Caco-2 (cell line): ENCODE results near the gene PTH2. TPM values are rescaled to one million over a fixed set of nuclear protein-coding genes. Genes with fewer than 3 reads are reported as not detected.

ENCODE experiments used
- BruUV-seq: library from RNA; stranded (reverse); fragments of 400-500 nt; replicated peaks from 2 replicates; lab custom pipeline; 2021; lab: Mats Ljungman, UMichigan
- CTCF ChIA-PET: fragments of 300-600 bp; sonication (Branson Sonifier 250); formaldehyde crosslinking; loops from one replicate; lab custom pipeline; 2022; ENCODE audit warnings: antibody characterized with exemption; lab: Charles Lee
- POLR2A ChIA-PET: fragments of 300-600 bp; sonication (Branson Sonifier 250); formaldehyde crosslinking; loops from one replicate; lab custom pipeline; 2022; ENCODE audit warnings: antibody characterized with exemption; lab: Charles Lee
- DNase-seq, 2 experiments: peaks; one replicate each; pipeline versions ENCODE4 v3.0.0 to v3.0.0-alpha.2; 2020 to 2022
- H3K27me3 ChIP-seq: replicated peaks from 2 replicates; pipeline ENCODE4 v1.6.0; 2011; ENCODE audit warnings: low read length; ENCODE audit not compliant: control insufficient read depth, insufficient read depth
- H3K36me3 ChIP-seq: 2 replicates; pipeline ENCODE4 v1.5.1; 2011; ENCODE audit warnings: low read length; ENCODE audit not compliant: control insufficient read depth, insufficient read depth
- H3K4me1 ChIP-seq: fragments of 250-450 bp; sonication (Bioruptor Pico); 2 replicates; pipeline ENCODE4 v1.5.1; 2020; ENCODE audit warnings: mild to moderate bottlenecking
- H3K4me3 ChIP-seq: 2 replicates; pipeline ENCODE4 v1.5.1; 2011; ENCODE audit warnings: low read depth, mild to moderate bottlenecking, control low read depth, low read length
- H3K9me3 ChIP-seq: fragments of 250-450 bp; sonication (Bioruptor Pico); 2 replicates; pipeline ENCODE4 v1.5.1; 2020; ENCODE audit warnings: mild to moderate bottlenecking, moderate library complexity
- H3K27ac Mint-ChIP-seq: one replicate; pipeline ENCODE4 v1.8.0; 2022; ENCODE audit warnings: mixed read lengths; ENCODE audit not compliant: unreplicated experiment
- H3K27me3 Mint-ChIP-seq: one replicate; pipeline ENCODE4 v1.8.0; 2022; ENCODE audit warnings: mixed read lengths; ENCODE audit not compliant: insufficient read depth, unreplicated experiment
- H3K36me3 Mint-ChIP-seq: one replicate; pipeline ENCODE4 v1.8.0; 2022; ENCODE audit warnings: mild to moderate bottlenecking, mixed read lengths; ENCODE audit not compliant: insufficient read depth, unreplicated experiment
- H3K4me1 Mint-ChIP-seq: one replicate; pipeline ENCODE4 v1.8.0; 2022; ENCODE audit warnings: low read depth, mixed read lengths; ENCODE audit not compliant: unreplicated experiment
- H3K4me3 Mint-ChIP-seq: one replicate; pipeline ENCODE4 v1.8.0; 2022; ENCODE audit warnings: mild to moderate bottlenecking, moderate library complexity, mixed read lengths; ENCODE audit not compliant: unreplicated experiment
- H3K9me3 Mint-ChIP-seq: one replicate; pipeline ENCODE4 v1.8.0; 2022; ENCODE audit warnings: mixed read lengths; ENCODE audit not compliant: unreplicated experiment
- CTCF ChIP-seq, 2 experiments: fragments of 200-600 bp in 1 of 2; IDR thresholded peaks; 1 replicate in 1 of 2; 2 replicates in 1 of 2; pipeline versions ENCODE4 v1.5.1 to v1.8.0; 2011 to 2022; ENCODE audit warnings: antibody characterized with exemption in 1 of 2, control low read depth in 1 of 2, inconsistent platforms in 1 of 2, low read depth in 1 of 2, low read length in 1 of 2, mild to moderate bottlenecking in 1 of 2, moderate library complexity in 1 of 2; ENCODE audit not compliant: insufficient read depth in 1 of 2, severe bottlenecking in 1 of 2, unreplicated experiment in 1 of 2
- intact Hi-C: fragments of 100-400 bp; cut with micrococcal nuclease; formaldehyde crosslinking; loops from one replicate; pipeline ENCODE4 v1.10.0; 2022; ENCODE audit not compliant: unreplicated experiment
- total RNA-seq: library from RNA; stranded (reverse); gene quantifications from 2 replicates; pipeline ENCODE4 v1.2.3, GENCODE V29; 2022

The PTH2 gene
- total RNA-seq, 1 experiment from 2014 or later: not detected

GRCh38 chr19:49430172-49430677 is 7.0 kb upstream of the PTH2 start:
- ChIA-PET CTCF (interaction anchor here (1.1 kb wide), 1 partner anchor 38 kb away, joined by 3 read pairs; no protein-coding TSS in a partner anchor), POLR2A (no interaction called here)
- peaks cover 23% of the 10 kb centered on the region for H3K27me3 Mint-ChIP-seq
- Histone ChIP-seq H3K9me3 (no peaks in the 10 kb centered on the region), H3K36me3 (no peaks in the 10 kb centered on the region), H3K4me1 (peaks cover 15% of the 10 kb centered on the region), H3K4me3 (no peak overlapping the region), H3K27me3 (no peaks in the 10 kb centered on the region; the same call in 1 of the 2 replicates)
- intact Hi-C loops: no loop called here
- H3K9me3 Mint-ChIP-seq: no peaks in the 10 kb centered on the region
- no peak overlapping the region for H3K4me3 Mint-ChIP-seq
- H3K36me3 Mint-ChIP-seq: no peaks in the 10 kb centered on the region
- H3K27ac Mint-ChIP-seq: no peak overlapping the region
- no peak for TF ChIP-seq CTCF (IDR thresholded peaks at IDR 0.05; ENCODE audit: insufficient read depth in 1 of 2, low read depth in 1 of 2, low read length in 1 of 2, severe bottlenecking in 1 of 2, unreplicated experiment in 1 of 2)
- no TSS peak for BruUV-seq
- peaks cover 19% of the 10 kb centered on the region for H3K4me1 Mint-ChIP-seq
- DNase-seq: no peak

GRCh38 chr19:49428547-49429451 is 5.6 kb upstream of the PTH2 start:
- Mint-ChIP-seq H3K27me3 (peaks cover 32% of the 10 kb centered on the region), H3K9me3 (no peaks in the 10 kb centered on the region), H3K4me3 (peak overlapping the region; percentile 64), H3K4me1 (peaks cover 20% of the 10 kb centered on the region), H3K36me3 (no peaks in the 10 kb centered on the region), H3K27ac (no peak overlapping the region)
- CTCF ChIA-PET: no interaction called here
- no peak for TF ChIP-seq CTCF (IDR thresholded peaks at IDR 0.05; ENCODE audit: insufficient read depth in 1 of 2, low read depth in 1 of 2, low read length in 1 of 2, severe bottlenecking in 1 of 2, unreplicated experiment in 1 of 2)
- intact Hi-C loops: no loop called here
- POLR2A ChIA-PET: no interaction called here
- 0 out of 2 replicates have a peak overlapping the region, but pooled peaks have one; percentile 1 for H3K4me3 ChIP-seq
- BruUV-seq: no TSS peak
- no peaks in the 10 kb centered on the region; the same call in 1 of the 2 replicates for H3K27me3 ChIP-seq
- peaks cover 16% of the 10 kb centered on the region for H3K4me1 ChIP-seq
- DNase-seq: no peak
- no peaks in the 10 kb centered on the region for H3K9me3 ChIP-seq
- no peaks in the 10 kb centered on the region for H3K36me3 ChIP-seq

- peak overlapping the region; percentile 64 for H3K4me3 Mint-ChIP-seq
- intact Hi-C loops: no loop called here
- POLR2A ChIA-PET: no interaction called here
These were observed 4.8 kb upstream of the PTH2 start for GRCh38 chr19:49427855-49428546.

More at GRCh38 chr19:49427855-49428546, 4.8 kb upstream of the PTH2 start:
- no TSS peak for BruUV-seq
- peaks cover 37% of the 10 kb centered on the region for H3K27me3 Mint-ChIP-seq
- no peaks in the 10 kb centered on the region for H3K9me3 Mint-ChIP-seq
- peak in 1 of 2 experiments; percentile 62 for DNase-seq
- Histone ChIP-seq H3K27me3 (no peaks in the 10 kb centered on the region; the same call in 1 of the 2 replicates), H3K4me1 (peaks cover 22% of the 10 kb centered on the region), H3K9me3 (no peaks in the 10 kb centered on the region), H3K4me3 (peak overlapping the region; percentile 23), H3K36me3 (no peaks in the 10 kb centered on the region)
- peaks cover 25% of the 10 kb centered on the region for H3K4me1 Mint-ChIP-seq
- no peaks in the 10 kb centered on the region for H3K36me3 Mint-ChIP-seq
- no peak for TF ChIP-seq CTCF (IDR thresholded peaks at IDR 0.05; ENCODE audit: insufficient read depth in 1 of 2, low read depth in 1 of 2, low read length in 1 of 2, severe bottlenecking in 1 of 2, unreplicated experiment in 1 of 2)
- CTCF ChIA-PET: no interaction called here
- H3K27ac Mint-ChIP-seq: no peak overlapping the region
